ENCODE measurements around the gene SLC5A7. TPM values are rescaled to one million over a fixed set of nuclear protein-coding genes. Genes with fewer than 3 reads are reported as not detected.

SLC5A7 gene
- total RNA-seq, 1 experiment from 2014 or later, result not detected

DNA sequence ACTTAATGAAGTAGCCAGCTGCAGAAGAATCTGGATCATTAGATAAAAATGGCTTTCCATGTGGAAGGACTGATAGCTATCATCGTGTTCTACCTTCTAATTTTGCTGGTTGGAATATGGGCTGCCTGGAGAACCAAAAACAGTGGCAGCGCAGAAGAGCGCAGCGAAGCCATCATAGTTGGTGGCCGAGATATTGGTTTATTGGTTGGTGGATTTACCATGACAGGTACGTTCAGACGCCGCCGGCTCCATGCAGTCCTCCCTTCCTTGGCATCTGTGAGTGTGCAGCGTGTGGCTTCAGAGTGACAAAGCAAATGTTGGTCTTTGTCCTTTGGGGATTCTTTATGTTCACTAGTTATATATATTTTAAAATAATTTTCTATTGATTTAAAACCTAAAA, 1.8 kb downstream of the SLC5A7 start:
- H3K4me1 Mint-ChIP-seq (ENCODE audit: insufficient read depth, unreplicated experiment), result no peaks in the 10 kb centered on the region
- peaks cover 5% of the 10 kb centered on the region for H3K36me3 Mint-ChIP-seq (ENCODE audit: insufficient read depth, unreplicated experiment)
- TF ChIP-seq, protein P1, sequence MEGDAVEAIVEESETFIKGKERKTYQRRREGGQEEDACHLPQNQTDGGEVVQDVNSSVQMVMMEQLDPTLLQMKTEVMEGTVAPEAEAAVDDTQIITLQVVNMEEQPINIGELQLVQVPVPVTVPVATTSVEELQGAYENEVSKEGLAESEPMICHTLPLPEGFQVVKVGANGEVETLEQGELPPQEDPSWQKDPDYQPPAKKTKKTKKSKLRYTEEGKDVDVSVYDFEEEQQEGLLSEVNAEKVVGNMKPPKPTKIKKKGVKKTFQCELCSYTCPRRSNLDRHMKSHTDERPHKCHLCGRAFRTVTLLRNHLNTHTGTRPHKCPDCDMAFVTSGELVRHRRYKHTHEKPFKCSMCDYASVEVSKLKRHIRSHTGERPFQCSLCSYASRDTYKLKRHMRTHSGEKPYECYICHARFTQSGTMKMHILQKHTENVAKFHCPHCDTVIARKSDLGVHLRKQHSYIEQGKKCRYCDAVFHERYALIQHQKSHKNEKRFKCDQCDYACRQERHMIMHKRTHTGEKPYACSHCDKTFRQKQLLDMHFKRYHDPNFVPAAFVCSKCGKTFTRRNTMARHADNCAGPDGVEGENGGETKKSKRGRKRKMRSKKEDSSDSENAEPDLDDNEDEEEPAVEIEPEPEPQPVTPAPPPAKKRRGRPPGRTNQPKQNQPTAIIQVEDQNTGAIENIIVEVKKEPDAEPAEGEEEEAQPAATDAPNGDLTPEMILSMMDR (IDR thresholded peaks at IDR 0.05; ENCODE audit: unreplicated experiment), result no peak
- BruUV-seq (replicated peaks), result no TSS peak
- CTCF ChIA-PET, result no interaction called here
- H3K27me3 Mint-ChIP-seq (ENCODE audit: insufficient read depth, unreplicated experiment), result no peaks in the 10 kb centered on the region
- POLR2A ChIA-PET, result no interaction called here
- intact Hi-C loops (cut with micrococcal nuclease), result no loop called here
- no peak for DNase-seq (ENCODE audit: unreplicated experiment)
- H3K27ac Mint-ChIP-seq (ENCODE audit: low read depth, unreplicated experiment), result no peak overlapping the region
- no peaks in the 10 kb centered on the region for H3K9me3 Mint-ChIP-seq (ENCODE audit: unreplicated experiment)
- H3K4me3 Mint-ChIP-seq (ENCODE audit: unreplicated experiment), result no peak overlapping the region

DNA sequence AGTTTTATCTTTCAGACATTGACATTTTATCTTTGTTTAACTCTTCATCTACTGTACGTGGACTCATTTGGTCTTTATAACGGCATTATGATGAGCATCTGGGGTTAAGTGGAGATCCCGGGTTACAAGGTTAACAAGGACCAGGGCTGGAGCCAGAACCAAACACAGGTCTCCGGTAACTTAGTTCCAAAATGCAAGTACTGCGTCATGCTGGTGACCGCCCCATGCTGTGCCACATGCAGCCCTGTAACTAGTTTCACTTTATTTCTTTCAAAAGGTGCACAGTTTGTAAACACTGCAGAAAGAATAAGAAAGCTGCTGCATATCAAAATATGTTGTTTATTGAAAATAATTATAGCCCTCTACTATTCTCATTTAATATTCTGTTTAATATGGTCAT, 3.1 kb downstream of the SLC5A7 start:
- Mint-ChIP-seq H3K27ac (ENCODE audit: low read depth, unreplicated experiment) (no peak overlapping the region), H3K27me3 (ENCODE audit: insufficient read depth, unreplicated experiment) (no peaks in the 10 kb centered on the region), H3K9me3 (ENCODE audit: unreplicated experiment) (no peaks in the 10 kb centered on the region), H3K36me3 (ENCODE audit: insufficient read depth, unreplicated experiment) (peaks cover 5% of the 10 kb centered on the region), H3K4me1 (ENCODE audit: insufficient read depth, unreplicated experiment) (no peaks in the 10 kb centered on the region), H3K4me3 (ENCODE audit: unreplicated experiment) (no peak overlapping the region)
- ChIA-PET POLR2A (no interaction called here), CTCF (interaction anchor here (0.6 kb wide), 1 partner anchor 141 kb away, joined by 3 read pairs; no protein-coding TSS in a partner anchor)
- TF ChIP-seq, protein P1 (IDR thresholded peaks at IDR 0.05; ENCODE audit: unreplicated experiment), result no peak
- DNase-seq (ENCODE audit: unreplicated experiment), result no peak
- intact Hi-C loops (cut with micrococcal nuclease), result no loop called here
- BruUV-seq (replicated peaks), result no TSS peak

DNA sequence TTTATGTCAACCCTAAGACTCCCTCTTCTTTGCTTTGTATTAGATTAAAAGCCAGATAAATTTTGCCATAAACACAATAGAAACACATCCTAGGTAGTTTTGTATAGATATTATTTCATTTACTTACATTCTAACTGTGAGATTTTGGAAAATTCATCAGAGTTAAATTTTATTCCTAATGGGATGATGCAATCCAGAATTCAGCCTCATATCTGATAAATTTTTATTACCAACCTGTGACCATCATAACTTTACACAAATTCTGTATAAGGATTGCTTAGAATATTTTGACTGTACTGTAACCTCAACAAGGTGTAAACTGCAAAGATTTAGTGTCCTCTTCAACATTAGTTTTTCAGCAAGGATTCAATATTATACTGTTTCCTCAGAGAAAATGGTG, 4.4 kb downstream of the SLC5A7 start:
- TF ChIP-seq, protein P1 (IDR thresholded peaks at IDR 0.05; ENCODE audit: unreplicated experiment), result no peak
- CTCF ChIA-PET, result no interaction called here
- H3K27me3 Mint-ChIP-seq (ENCODE audit: insufficient read depth, unreplicated experiment), result no peaks in the 10 kb centered on the region

DNA sequence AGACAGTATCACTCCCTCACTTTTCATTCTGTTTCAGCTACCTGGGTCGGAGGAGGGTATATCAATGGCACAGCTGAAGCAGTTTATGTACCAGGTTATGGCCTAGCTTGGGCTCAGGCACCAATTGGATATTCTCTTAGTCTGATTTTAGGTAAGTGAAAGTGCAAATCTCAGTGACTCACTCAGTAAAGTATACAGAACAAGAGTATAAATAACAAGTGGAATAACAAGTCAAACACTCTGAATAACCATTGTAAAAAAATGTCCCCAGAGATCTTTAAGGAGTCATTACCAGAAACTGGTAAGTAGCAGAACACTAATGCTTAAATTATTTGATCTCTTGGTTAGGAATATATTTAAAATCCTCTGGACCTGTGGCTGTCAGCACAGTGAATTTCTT, 5.7 kb downstream of the SLC5A7 start:
- BruUV-seq (replicated peaks), result no TSS peak
- POLR2A ChIA-PET, result no interaction called here
- DNase-seq (ENCODE audit: unreplicated experiment), result no peak

More for the DNA sequence above, 4.4 kb downstream of the SLC5A7 start:
- no peak overlapping the region for H3K27ac Mint-ChIP-seq (ENCODE audit: low read depth, unreplicated experiment)
- no TSS peak for BruUV-seq (replicated peaks)
- intact Hi-C loops (cut with micrococcal nuclease), result no loop called here
- H3K9me3 Mint-ChIP-seq (ENCODE audit: unreplicated experiment), result no peaks in the 10 kb centered on the region
- no peak overlapping the region for H3K4me3 Mint-ChIP-seq (ENCODE audit: unreplicated experiment)
- H3K36me3 Mint-ChIP-seq (ENCODE audit: insufficient read depth, unreplicated experiment), result peaks cover 5% of the 10 kb centered on the region
- no peak for DNase-seq (ENCODE audit: unreplicated experiment)
- no peaks in the 10 kb centered on the region for H3K4me1 Mint-ChIP-seq (ENCODE audit: insufficient read depth, unreplicated experiment)
- POLR2A ChIA-PET, result no interaction called here

More for the DNA sequence above, 5.7 kb downstream of the SLC5A7 start:
- CTCF ChIA-PET, result no interaction called here
- H3K27me3 Mint-ChIP-seq (ENCODE audit: insufficient read depth, unreplicated experiment), result no peaks in the 10 kb centered on the region
- intact Hi-C loops (cut with micrococcal nuclease), result no loop called here
- no peak overlapping the region for H3K27ac Mint-ChIP-seq (ENCODE audit: low read depth, unreplicated experiment)
- TF ChIP-seq, protein P1 (IDR thresholded peaks at IDR 0.05; ENCODE audit: unreplicated experiment), result no peak
- H3K36me3 Mint-ChIP-seq (ENCODE audit: insufficient read depth, unreplicated experiment), result peaks cover 5% of the 10 kb centered on the region
- no peaks in the 10 kb centered on the region for H3K4me1 Mint-ChIP-seq (ENCODE audit: insufficient read depth, unreplicated experiment)
- H3K9me3 Mint-ChIP-seq (ENCODE audit: unreplicated experiment), result no peaks in the 10 kb centered on the region
- no peak overlapping the region for H3K4me3 Mint-ChIP-seq (ENCODE audit: unreplicated experiment)
